NOMO-1 (cell line): ENCODE data around the gene CCZ1.
"Not testable (repeated sequence)": the region's sequence is repeated elsewhere in the genome, so short reads cannot be mapped to it uniquely, and the experiment has no call there.

Experiments used
- DNase-seq, 2 experiments: peaks; one replicate each; lab custom pipeline; 2025; ENCODE audit not compliant: unreplicated experiment in 2 of 2; lab: John Stamatoyannopoulos, UW

CCZ1 gene

GRCh38 chr7:5904726-5905125, 6.2 kb downstream of the CCZ1 start:
- DNase-seq: not testable (repeated sequence)

GRCh38 chr7:5908835-5909234, 10.3 kb downstream of the CCZ1 start:
- DNase-seq: not testable (repeated sequence)

- not testable (repeated sequence) for DNase-seq
Observed at GRCh38 chr7:5916529-5916928, 18.0 kb downstream of the CCZ1 start.

- DNase-seq: not testable (repeated sequence)
Observed at GRCh38 chr7:5924180-5924579, 25.6 kb downstream of the CCZ1 start.

GRCh38 chr7:5924630-5925029, 26.1 kb downstream of the CCZ1 start:
- DNase-seq: not testable (repeated sequence)

GRCh38 chr7:5926263-5926870, 27.8 kb downstream of the CCZ1 start:
- not testable (repeated sequence) for DNase-seq

- not testable (repeated sequence) for DNase-seq
Observed at GRCh38 chr7:5930290-5930689, 31.8 kb downstream of the CCZ1 start.

GRCh38 chr7:5931250-5931649, 32.7 kb downstream of the CCZ1 start:
- DNase-seq: not testable (repeated sequence)

- DNase-seq: not testable (repeated sequence)
Observed at GRCh38 chr7:5931905-5932644, 33.5 kb downstream of the CCZ1 start.

- not testable (repeated sequence) for DNase-seq
Observed at GRCh38 chr7:5934945-5935450, 36.5 kb downstream of the CCZ1 start.

- not testable (repeated sequence) for DNase-seq
Observed at GRCh38 chr7:5963205-5963604, 64.7 kb downstream of the CCZ1 start.

GRCh38 chr7:5963810-5964209, 65.3 kb downstream of the CCZ1 start:
- DNase-seq: not testable (repeated sequence)

GRCh38 chr7:5970347-5970911, 71.9 kb downstream of the CCZ1 start, which contains the start of gene RSPH10B:
RSPH10B (minus strand) TSS chr7:5970689; CDS start chr7:5967116, 3,573 bp downstream.
- DNase-seq: not testable (repeated sequence)

GRCh38 chr7:5973580-5973979, 75.0 kb downstream of the CCZ1 start:
- not testable (repeated sequence) for DNase-seq
